VCaP (cell line): ENCODE measurements around the gene IRF2BPL.

Source experiments
- H3K27ac ChIP-seq: fragments of 450-650 bp; 2 replicates; pipeline ENCODE4 v1.5.1; 2017
- TF ChIP-seq, protein P1 (sequence below): fragments of 450-650 bp; conservative IDR thresholded peaks from 2 replicates; pipeline ENCODE4 v1.5.1; 2017; ENCODE audit warnings: mild to moderate bottlenecking, moderate library complexity

The IRF2BPL gene

DNA sequence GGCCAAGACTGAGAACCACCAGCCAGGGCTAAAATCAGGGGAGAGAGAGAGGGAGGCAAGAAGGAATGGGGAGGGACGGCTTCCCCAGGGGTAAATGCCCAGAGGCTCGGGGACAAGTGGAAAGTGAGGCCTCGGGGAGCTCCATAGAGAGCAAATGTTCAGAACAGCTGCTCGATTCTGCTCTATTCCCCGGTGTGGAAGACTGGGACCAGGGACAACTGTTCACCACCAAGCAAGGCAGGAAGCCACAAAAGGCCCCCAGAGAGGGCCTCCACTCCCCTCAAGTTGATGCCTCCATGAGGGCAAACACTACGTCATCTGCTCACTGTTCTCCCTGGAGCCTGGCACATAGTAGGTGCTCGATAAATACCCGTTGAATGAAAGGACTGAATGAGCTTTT is 53.5 kb downstream of the IRF2BPL start:
- TF ChIP-seq, protein P1, sequence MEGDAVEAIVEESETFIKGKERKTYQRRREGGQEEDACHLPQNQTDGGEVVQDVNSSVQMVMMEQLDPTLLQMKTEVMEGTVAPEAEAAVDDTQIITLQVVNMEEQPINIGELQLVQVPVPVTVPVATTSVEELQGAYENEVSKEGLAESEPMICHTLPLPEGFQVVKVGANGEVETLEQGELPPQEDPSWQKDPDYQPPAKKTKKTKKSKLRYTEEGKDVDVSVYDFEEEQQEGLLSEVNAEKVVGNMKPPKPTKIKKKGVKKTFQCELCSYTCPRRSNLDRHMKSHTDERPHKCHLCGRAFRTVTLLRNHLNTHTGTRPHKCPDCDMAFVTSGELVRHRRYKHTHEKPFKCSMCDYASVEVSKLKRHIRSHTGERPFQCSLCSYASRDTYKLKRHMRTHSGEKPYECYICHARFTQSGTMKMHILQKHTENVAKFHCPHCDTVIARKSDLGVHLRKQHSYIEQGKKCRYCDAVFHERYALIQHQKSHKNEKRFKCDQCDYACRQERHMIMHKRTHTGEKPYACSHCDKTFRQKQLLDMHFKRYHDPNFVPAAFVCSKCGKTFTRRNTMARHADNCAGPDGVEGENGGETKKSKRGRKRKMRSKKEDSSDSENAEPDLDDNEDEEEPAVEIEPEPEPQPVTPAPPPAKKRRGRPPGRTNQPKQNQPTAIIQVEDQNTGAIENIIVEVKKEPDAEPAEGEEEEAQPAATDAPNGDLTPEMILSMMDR = no peak

More for the DNA sequence above, 53.5 kb downstream of the IRF2BPL start:
- no peak overlapping the region for H3K27ac ChIP-seq
